ACC112 (cell line): ENCODE data around the gene TBP.

ENCODE experiments used
- H2AFZ ChIP-seq: fragments of 200-600 bp; sonication (generic); one replicate; pipeline ENCODE4 v1.6.0; 2017; ENCODE audit warnings: antibody characterized with exemption, low read length; ENCODE audit not compliant: unreplicated experiment
- H3K27ac ChIP-seq: fragments of 200-600 bp; sonication (generic); 2 replicates; pipeline ENCODE4 v1.5.1; 2014; ENCODE audit warnings: low read depth, mild to moderate bottlenecking, antibody characterized with exemption, low read length, moderate library complexity
- H3K27me3 ChIP-seq: fragments of 200-600 bp; sonication (generic); 2 replicates; pipeline ENCODE4 v1.6.1; 2014; ENCODE audit warnings: mild to moderate bottlenecking, antibody characterized with exemption, low read length, moderate library complexity, mixed read lengths; ENCODE audit not compliant: insufficient read depth
- H3K36me3 ChIP-seq: fragments of 200-600 bp; sonication (generic); 2 replicates; pipeline ENCODE4 v1.6.1; 2016; ENCODE audit warnings: mild to moderate bottlenecking, antibody characterized with exemption, low read length, moderate library complexity, mixed read lengths; ENCODE audit not compliant: insufficient read depth
- H3K4me1 ChIP-seq: fragments of 200-600 bp; sonication (generic); one replicate; pipeline ENCODE4 v1.6.1; 2016; ENCODE audit warnings: low read length, mixed read lengths; ENCODE audit not compliant: insufficient read depth, unreplicated experiment, control insufficient read depth
- H3K4me3 ChIP-seq: fragments of 200-600 bp; sonication (generic); 2 replicates; pipeline ENCODE4 v1.5.1; 2014; ENCODE audit warnings: mild to moderate bottlenecking, low read depth, low read length
- H3K79me2 ChIP-seq: fragments of 200-600 bp; sonication (generic); one replicate; pipeline ENCODE4 v1.6.0; 2016; ENCODE audit warnings: low read length; ENCODE audit not compliant: control insufficient read depth, unreplicated experiment, insufficient read depth

Gene TBP

GRCh38 chr6:170536671-170537070 is 17.5 kb upstream of the TBP start:
- H2AFZ ChIP-seq, result no peak overlapping the region
- no peaks in the 10 kb centered on the region for H3K4me1 ChIP-seq
- H3K27me3 ChIP-seq, result no peaks in the 10 kb centered on the region
- H3K36me3 ChIP-seq, result peaks cover 60% of the 10 kb centered on the region
- H3K79me2 ChIP-seq, result peaks cover 35% of the 10 kb centered on the region
- no peak overlapping the region for H3K4me3 ChIP-seq
- no peak overlapping the region for H3K27ac ChIP-seq

- Histone ChIP-seq H3K79me2 (peaks cover 40% of the 10 kb centered on the region), H2AFZ (no peak overlapping the region), H3K36me3 (peaks cover 57% of the 10 kb centered on the region), H3K4me1 (no peaks in the 10 kb centered on the region), H3K27ac (no peak overlapping the region), H3K4me3 (no peak overlapping the region), H3K27me3 (no peaks in the 10 kb centered on the region)
Measured at GRCh38 chr6:170537329-170537728, 16.8 kb upstream of the TBP start.

- no peak overlapping the region for H3K4me3 ChIP-seq
- peak overlapping the region; percentile 0; the same call in 1 of the 2 replicates for H3K27ac ChIP-seq
- H3K4me1 ChIP-seq, result peaks cover 6% of the 10 kb centered on the region
- no peak overlapping the region for H2AFZ ChIP-seq
- H3K36me3 ChIP-seq, result peaks cover 49% of the 10 kb centered on the region
- H3K27me3 ChIP-seq, result no peaks in the 10 kb centered on the region
- peaks cover 79% of the 10 kb centered on the region for H3K79me2 ChIP-seq
Measured at GRCh38 chr6:170542031-170542719, 12.0 kb upstream of the TBP start.

GRCh38 chr6:170545405-170545804 is 8.8 kb upstream of the TBP start:
- H2AFZ ChIP-seq, result no peak overlapping the region
- peak overlapping the region; percentile 2; the same call in 1 of the 2 replicates for H3K27ac ChIP-seq
- peaks cover 56% of the 10 kb centered on the region for H3K36me3 ChIP-seq
- no peak overlapping the region for H3K4me3 ChIP-seq
- H3K27me3 ChIP-seq, result no peaks in the 10 kb centered on the region
- peaks cover 18% of the 10 kb centered on the region for H3K4me1 ChIP-seq
- peaks cover 89% of the 10 kb centered on the region for H3K79me2 ChIP-seq

GRCh38 chr6:170552765-170553533 is 1.2 kb upstream of the TBP start, which contains the start of gene PSMB1:
PSMB1 (minus strand) TSS chr6:170553307; CDS start chr6:170553242, 65 bp downstream.
- Histone ChIP-seq H3K36me3 (peaks cover 21% of the 10 kb centered on the region), H3K4me1 (peaks cover 38% of the 10 kb centered on the region), H2AFZ (peak within 1 kb of the TSS; percentile 99)

GRCh38 chr6:170553534-170554012 is 596 bp upstream of the TBP start:
- Histone ChIP-seq H3K27ac (peak overlapping the region; percentile 90), H3K36me3 (peaks cover 19% of the 10 kb centered on the region), H3K79me2 (peaks cover 89% of the 10 kb centered on the region), H3K4me3 (peak overlapping the region; percentile 98), H2AFZ (peak overlapping the region; percentile 99), H3K27me3 (no peaks in the 10 kb centered on the region), H3K4me1 (peaks cover 38% of the 10 kb centered on the region)

More at GRCh38 chr6:170552765-170553533, 1.2 kb upstream of the TBP start, which contains the start of gene PSMB1:
- Histone ChIP-seq H3K4me3 (peak within 1 kb of the TSS; percentile 98), H3K79me2 (peaks cover 91% of the 10 kb centered on the region), H3K27me3 (no peaks in the 10 kb centered on the region), H3K27ac (peak within 1 kb of the TSS; percentile 90)

GRCh38 chr6:170554796-170555137 is 598 bp downstream of the TBP start:
- Histone ChIP-seq H3K4me1 (peaks cover 32% of the 10 kb centered on the region), H3K36me3 (peaks cover 10% of the 10 kb centered on the region), H2AFZ (peak overlapping the region; percentile 90), H3K79me2 (peaks cover 86% of the 10 kb centered on the region), H3K27me3 (no peaks in the 10 kb centered on the region), H3K27ac (peak overlapping the region; percentile 70), H3K4me3 (peak overlapping the region; percentile 98)

- Histone ChIP-seq H3K27ac (no peak overlapping the region), H3K36me3 (peaks cover 7% of the 10 kb centered on the region)
Measured at GRCh38 chr6:170555305-170555704, 1.1 kb downstream of the TBP start.

GRCh38 chr6:170561555-170561954 is 7.4 kb downstream of the TBP start:
- Histone ChIP-seq H3K79me2 (peaks cover 43% of the 10 kb centered on the region), H3K27ac (no peak overlapping the region), H3K4me1 (peaks cover 3% of the 10 kb centered on the region), H2AFZ (no peak overlapping the region), H3K27me3 (no peaks in the 10 kb centered on the region), H3K4me3 (no peak overlapping the region), H3K36me3 (peaks cover 31% of the 10 kb centered on the region)

More at GRCh38 chr6:170555305-170555704, 1.1 kb downstream of the TBP start:
- Histone ChIP-seq H3K27me3 (no peaks in the 10 kb centered on the region), H3K4me3 (peak overlapping the region; percentile 98), H3K79me2 (peaks cover 84% of the 10 kb centered on the region), H3K4me1 (peaks cover 27% of the 10 kb centered on the region), H2AFZ (no peak overlapping the region)

GRCh38 chr6:170564936-170565530 is 10.9 kb downstream of the TBP start:
- Histone ChIP-seq H3K4me3 (no peak overlapping the region), H3K27ac (no peak overlapping the region), H3K4me1 (no peaks in the 10 kb centered on the region), H3K79me2 (peaks cover 16% of the 10 kb centered on the region), H3K27me3 (no peaks in the 10 kb centered on the region), H2AFZ (no peak overlapping the region), H3K36me3 (peaks cover 45% of the 10 kb centered on the region)
